ENCODE measurements around the gene SAXO2.
"Not testable (repeated sequence)": the region's sequence is repeated elsewhere in the genome, so short reads cannot be mapped to it uniquely, and the experiment has no call there.

SAXO2 gene, protein sequence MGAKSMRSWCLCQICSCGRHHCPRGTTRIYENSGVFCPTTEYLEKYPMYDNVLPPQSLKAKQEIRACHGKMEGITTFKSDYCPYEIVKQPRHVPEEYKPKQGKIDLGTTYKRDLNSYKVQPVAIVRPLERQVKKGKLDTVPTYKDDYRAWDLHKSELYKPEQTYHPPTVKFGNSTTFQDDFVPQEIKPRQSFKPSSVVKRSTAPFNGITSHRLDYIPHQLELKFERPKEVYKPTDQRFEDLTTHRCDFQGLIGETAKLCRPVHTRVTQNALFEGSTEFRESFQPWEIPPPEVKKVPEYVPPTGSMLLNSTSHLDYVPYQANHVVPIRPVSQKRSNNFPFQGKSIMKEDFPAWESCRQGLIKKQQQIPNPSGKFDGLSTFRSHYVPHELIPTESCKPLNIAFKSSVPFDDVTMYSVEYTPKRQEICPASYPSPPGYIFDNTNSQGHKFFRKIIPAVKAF

DNA sequence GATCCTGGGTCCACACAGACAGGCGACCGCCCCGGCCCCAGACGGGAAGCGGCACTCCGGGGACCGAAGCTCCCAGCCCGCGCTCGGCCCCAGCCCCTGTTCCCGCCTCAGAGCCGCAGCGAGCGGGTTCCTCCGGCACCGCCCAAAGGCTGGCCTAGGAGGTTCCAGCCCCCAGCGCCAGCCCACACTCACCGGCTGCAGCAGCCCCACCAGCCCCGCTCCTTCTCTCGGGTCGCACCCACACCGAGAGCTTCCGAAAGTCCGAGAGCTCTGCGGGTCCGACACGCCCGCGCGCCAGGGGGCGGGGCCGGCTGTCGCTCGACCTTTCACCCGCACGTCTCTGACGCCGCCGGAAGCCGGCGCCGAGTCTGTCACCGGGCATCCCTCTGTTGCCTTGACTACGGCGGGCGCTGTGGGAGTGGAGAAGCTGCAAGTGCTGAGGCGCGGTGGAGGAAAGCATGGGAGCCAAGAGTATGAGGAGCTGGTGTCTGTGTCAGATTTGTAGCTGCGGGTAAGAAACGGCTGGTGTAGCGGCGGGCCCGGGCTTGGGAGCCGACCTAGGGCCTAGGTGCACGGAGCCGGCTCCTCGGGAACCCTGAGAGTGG is at the start of gene SAXO2, which contains the start of gene EFL1:
SAXO2 (plus strand) TSS at position 397 of the 605 bp plus-strand sequence; CDS start at position 459, 62 bp downstream.
EFL1 (minus strand) TSS at position 313 of the 605 bp plus-strand sequence. CDS start 956 bp downstream, outside the sequence.
- peak; percentile 75 to 85 for DNase-seq (ENCODE audit: low read depth in 1 of 2, low spot score in 1 of 2)

GRCh38 chr15:82216092-82216491 is 46.5 kb upstream of the SAXO2 start:
- DNase-seq (ENCODE audit: low read depth in 1 of 2, low spot score in 1 of 2): not testable (repeated sequence)

GRCh38 chr15:82221535-82221934 is 41.1 kb upstream of the SAXO2 start:
- DNase-seq (ENCODE audit: low read depth in 1 of 2, low spot score in 1 of 2): not testable (repeated sequence)

DNA sequence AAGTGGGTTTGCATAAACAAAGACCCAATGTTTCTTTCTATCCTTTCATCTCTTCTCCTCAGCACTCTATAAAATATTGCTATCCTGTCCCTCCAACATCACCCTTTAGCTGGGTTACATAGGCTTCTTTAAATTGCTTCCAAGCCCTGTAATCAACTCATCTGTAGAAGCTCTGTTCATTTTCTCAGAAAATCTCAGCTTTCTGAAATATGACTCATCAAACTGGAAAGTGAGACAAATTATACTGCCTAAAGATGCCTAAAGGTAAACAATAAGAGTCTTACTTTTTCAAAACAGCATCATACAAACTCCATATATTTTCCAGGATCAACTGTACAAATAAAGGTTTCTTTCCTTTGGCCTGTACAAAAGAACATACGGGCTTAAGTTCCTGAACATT is 33.9 kb upstream of the SAXO2 start:
- DNase-seq (ENCODE audit: low read depth in 1 of 2, low spot score in 1 of 2): no peak

DNA sequence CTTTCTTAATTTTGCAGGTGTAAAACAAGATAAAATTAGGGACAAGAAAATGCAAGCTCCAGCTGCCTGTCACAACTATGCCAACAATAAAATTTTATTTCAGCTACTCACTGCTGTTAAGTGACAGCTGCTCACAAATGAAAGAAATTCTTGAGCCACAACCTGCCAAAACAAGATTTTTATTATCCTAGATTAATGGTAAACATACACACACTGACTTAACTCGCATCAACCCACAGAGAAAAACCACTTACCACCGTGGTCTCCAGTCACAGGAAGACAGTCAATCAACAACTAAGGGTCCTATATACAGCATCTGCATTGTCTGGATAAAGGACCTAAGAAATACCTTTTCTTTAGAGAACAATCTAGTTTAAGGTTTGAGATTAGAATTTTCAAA is 31.4 kb upstream of the SAXO2 start:
- DNase-seq (ENCODE audit: low read depth in 1 of 2, low spot score in 1 of 2): no peak

- DNase-seq (ENCODE audit: low read depth in 1 of 2, low spot score in 1 of 2): no peak
Measured at GRCh38 chr15:82231842-82232241, 30.8 kb upstream of the SAXO2 start.

- DNase-seq (ENCODE audit: low read depth in 1 of 2, low spot score in 1 of 2): not testable (repeated sequence)
Measured at GRCh38 chr15:82237944-82238534, 24.6 kb upstream of the SAXO2 start.

DNA sequence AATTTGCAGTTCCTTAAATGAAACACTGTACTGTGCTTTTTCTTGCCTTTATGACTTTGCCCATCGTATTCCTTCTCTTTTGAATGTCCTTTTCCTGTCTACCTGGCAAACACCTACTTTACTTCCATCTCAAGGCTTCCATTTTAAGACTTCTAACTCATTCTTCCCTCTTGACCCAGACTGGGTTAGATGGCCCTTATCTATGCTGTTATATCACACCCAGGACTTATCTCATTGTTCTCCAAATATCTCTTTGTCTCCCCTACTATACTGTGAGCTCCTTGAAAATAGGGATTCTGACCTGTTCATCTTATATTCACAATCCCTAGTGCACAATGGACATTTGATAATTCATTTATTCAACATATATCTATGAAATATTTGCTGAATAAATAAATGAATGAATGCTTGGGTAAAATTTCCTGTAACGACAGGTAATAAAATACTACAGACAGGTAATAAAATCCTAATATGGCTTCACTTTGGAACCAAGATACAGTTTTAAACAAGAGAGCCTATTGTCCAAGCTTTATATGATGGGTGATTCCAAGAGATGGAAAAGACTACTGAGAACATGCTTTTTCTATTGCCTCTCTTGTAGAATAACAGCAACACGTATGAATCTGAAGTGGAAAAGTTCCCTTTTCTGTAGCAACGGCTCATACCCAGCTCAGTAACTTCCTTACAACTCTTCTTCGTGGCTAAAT is 22.8 kb upstream of the SAXO2 start:
- DNase-seq (ENCODE audit: low read depth in 1 of 2, low spot score in 1 of 2): no peak

- DNase-seq (ENCODE audit: low read depth in 1 of 2, low spot score in 1 of 2): not testable (repeated sequence)
Measured at GRCh38 chr15:82241836-82242499, 20.6 kb upstream of the SAXO2 start.

DNA sequence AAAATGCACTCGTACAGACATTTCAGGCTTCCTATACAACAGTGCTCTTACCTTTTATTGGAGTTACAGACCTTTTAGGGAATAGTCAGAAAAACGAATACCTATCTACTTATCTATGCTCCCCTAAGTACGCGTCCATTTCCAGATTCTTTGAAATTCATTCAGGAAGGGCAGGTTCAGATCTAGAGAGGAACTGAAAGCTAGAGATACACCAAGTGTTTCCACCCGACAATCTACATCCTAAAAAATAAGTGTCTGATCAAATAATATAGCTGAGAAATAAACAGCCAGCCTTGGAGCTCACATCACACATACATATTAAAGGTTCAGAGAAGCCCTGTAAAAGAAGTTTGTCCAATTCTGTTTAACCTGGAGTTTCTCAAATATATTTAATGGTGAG is 19.0 kb upstream of the SAXO2 start:
- not testable (repeated sequence) for DNase-seq (ENCODE audit: low read depth in 1 of 2, low spot score in 1 of 2)

DNA sequence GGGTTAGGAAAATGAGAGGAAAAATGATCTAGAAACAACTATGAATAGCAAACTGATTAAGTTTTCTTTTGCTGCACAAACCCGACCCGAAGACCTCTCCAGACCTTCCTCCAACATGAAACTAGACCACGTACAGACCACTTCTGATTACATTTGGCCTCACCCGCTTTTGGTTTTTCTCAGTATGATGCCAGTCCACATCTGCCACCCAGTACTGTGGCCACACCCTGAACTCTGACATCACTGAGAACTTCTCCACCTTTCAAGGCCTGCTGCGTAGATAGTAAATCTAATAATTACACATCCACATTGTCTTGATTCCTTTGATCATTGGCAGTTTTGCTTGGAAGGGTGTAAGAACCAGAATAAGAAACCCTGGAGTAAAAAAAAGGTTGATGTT is 16.7 kb upstream of the SAXO2 start:
- DNase-seq (ENCODE audit: low read depth in 1 of 2, low spot score in 1 of 2): not testable (repeated sequence)

DNA sequence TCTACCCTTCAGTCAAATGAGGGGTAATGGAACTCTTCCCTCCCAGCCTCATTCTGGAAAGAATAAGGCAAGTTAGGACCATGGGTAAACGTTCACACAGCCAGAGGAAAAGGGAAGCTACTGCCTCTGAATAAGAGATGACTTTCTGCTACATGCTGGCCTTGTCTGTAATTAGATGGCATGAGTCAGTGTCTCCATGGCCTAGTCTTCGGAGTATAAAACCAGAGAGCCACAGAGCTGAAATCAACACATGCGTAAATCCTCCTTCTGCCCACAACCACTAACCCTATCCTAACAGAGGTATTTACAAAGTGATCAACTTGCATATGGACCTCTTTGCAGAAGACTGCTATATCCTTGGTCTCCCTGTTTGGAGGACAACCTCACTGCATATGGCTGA is 14.4 kb upstream of the SAXO2 start:
- not testable (repeated sequence) for DNase-seq (ENCODE audit: low read depth in 1 of 2, low spot score in 1 of 2)

DNA sequence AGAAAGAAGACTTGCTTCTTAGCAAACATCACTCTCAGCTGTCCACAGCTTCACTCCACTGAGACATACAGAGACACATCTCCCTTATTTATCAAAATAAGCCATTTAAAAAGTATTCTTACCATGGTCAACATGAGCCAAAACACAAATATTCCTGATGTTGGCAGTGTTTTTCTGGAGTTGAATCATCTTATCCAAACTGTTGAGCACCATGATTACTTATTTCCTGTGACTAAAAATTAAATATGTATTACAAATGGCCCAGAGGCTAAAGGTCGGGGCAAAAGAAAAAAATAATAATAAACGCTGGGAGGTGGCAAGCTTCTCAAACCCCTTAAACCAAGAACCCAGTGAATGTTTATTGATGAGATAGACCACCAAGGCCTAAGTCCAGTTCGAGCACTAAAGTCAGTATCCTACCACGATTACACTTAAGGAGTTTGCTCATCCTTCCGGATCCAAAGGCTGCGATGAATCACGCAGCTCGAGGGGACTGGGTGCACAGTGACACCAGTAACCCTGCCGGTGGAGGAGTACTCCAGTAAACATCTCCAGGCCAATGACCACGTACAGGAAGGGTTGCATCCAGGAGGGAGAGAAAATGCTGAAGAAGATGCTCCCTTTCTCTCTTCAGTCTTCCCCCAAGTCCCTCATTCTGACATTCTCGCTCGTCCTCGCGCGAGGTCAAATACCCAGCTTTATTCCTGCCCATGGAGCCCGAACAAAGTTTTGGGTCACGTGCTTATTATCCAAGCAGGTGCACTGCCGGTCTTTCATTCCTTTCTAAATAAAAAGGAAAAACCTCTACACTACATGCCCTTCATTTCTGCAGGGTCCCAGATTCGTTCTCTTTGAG is 824 bp upstream of the SAXO2 start:
- not testable (repeated sequence) for DNase-seq (ENCODE audit: low read depth in 1 of 2, low spot score in 1 of 2)

- no peak for DNase-seq (ENCODE audit: low read depth in 1 of 2, low spot score in 1 of 2)
Measured at GRCh38 chr15:82263350-82263749, 732 bp downstream of the SAXO2 start.

DNA sequence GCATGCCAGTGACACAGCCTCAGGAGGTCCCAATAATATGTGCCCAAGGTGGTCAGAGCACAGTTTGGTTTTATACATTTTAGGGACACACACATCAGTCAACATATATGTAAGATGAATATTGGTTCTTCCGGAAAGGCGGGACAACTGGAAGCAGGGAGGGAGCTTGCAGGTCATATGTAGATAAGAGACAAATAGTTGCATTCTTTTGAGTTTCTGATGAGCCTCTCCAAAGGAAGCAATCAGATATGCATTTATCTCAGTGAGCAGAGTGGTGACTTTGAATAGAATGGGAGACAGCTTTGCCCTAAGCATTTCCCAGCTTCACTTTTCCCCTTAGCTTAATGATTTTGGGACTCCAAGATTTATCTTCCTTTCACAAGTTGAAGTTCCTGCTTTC is 4.5 kb downstream of the SAXO2 start:
- not testable (repeated sequence) for DNase-seq (ENCODE audit: low read depth in 1 of 2, low spot score in 1 of 2)

- not testable (repeated sequence) for DNase-seq (ENCODE audit: low read depth in 1 of 2, low spot score in 1 of 2)
Measured at GRCh38 chr15:82268454-82268853, 5.8 kb downstream of the SAXO2 start.

- no peak for DNase-seq (ENCODE audit: low read depth in 1 of 2, low spot score in 1 of 2)
Measured at GRCh38 chr15:82272154-82272553, 9.5 kb downstream of the SAXO2 start.

GRCh38 chr15:82275410-82275809 is 12.8 kb downstream of the SAXO2 start:
- no peak for DNase-seq (ENCODE audit: low read depth in 1 of 2, low spot score in 1 of 2)

DNA sequence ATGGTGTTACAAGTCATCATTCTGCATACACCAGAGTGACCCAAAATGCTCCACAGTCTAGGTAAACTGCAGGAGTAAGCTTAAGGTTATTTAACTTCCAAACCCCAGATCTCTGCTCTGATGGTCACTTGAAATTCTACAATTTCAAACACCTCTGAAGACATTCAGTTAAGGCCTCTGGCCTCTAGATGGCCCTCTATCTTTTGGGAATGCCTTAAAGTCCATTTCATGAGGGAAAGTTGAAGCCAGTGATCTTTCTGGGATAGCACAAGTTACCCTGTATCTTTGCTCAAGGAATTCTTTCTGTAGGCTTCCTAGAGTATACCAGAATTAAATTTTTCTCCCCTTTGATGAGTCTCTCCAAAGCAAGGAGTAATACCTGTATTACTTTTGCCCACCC is 18.7 kb downstream of the SAXO2 start:
- not testable (repeated sequence) for DNase-seq (ENCODE audit: low read depth in 1 of 2, low spot score in 1 of 2)

GRCh38 chr15:82282386-82282785 is 19.8 kb downstream of the SAXO2 start:
- not testable (repeated sequence) for DNase-seq (ENCODE audit: low read depth in 1 of 2, low spot score in 1 of 2)
